Activated naive CD8-positive, alpha-beta T cell treated with anti-CD3 and anti-CD28 coated beads, Interleukin-2, amount 10 ng/mL, durations not matched to agents 7 days and 5 days (primary cell): Measurements from ENCODE around the gene CHD5. TPM values are rescaled to one million over a fixed set of nuclear protein-coding genes. Genes with fewer than 3 reads are reported as not detected.

Experiments used
- ATAC-seq: fragments of 150-1000 bp; cut with Tn5 transposase; one replicate; pipeline ENCODE4 v1.10.0; 2021; ENCODE audit warnings: low read depth, moderate library complexity
- POLR2A ChIA-PET: fragments of 350-600 bp; sonication (Branson Sonifier 250); formaldehyde crosslinking; loops from one replicate; lab custom pipeline; 2021; ENCODE audit warnings: antibody characterized with exemption; lab: Charles Lee
- DNase-seq: peaks from one replicate; pipeline ENCODE4 v3.0.0; 2021
- H3K27ac Mint-ChIP-seq: one replicate; pipeline ENCODE4 v1.8.0; 2022; ENCODE audit warnings: mild to moderate bottlenecking, mixed read lengths
- H3K27me3 Mint-ChIP-seq: one replicate; pipeline ENCODE4 v1.8.0; 2022; ENCODE audit warnings: mild to moderate bottlenecking, moderate library complexity, mixed read lengths
- H3K36me3 Mint-ChIP-seq: one replicate; pipeline ENCODE4 v1.8.0; 2021; ENCODE audit warnings: mild to moderate bottlenecking, mixed read lengths
- H3K4me1 Mint-ChIP-seq: one replicate; pipeline ENCODE4 v1.8.0; 2021; ENCODE audit warnings: mixed read lengths
- H3K4me3 Mint-ChIP-seq: one replicate; pipeline ENCODE4 v1.8.0; 2022; ENCODE audit warnings: mild to moderate bottlenecking, moderate library complexity, mixed read lengths
- H3K9me3 Mint-ChIP-seq: one replicate; pipeline ENCODE4 v1.8.0; 2021; ENCODE audit warnings: mixed read lengths
- total RNA-seq, 2 experiments: library from RNA; stranded (reverse); gene quantifications; one replicate each; pipeline ENCODE4 v1.2.3, GENCODE V29; 2021

CHD5 gene
- total RNA-seq, 2 experiments from 2014 or later, result 0.23 to 0.61 TPM

- POLR2A ChIA-PET, result interaction anchor here (0.6 kb wide), 1 partner anchor 99 kb away, joined by 3 read pairs; no protein-coding TSS in a partner anchor
- Mint-ChIP-seq H3K4me1 (peaks cover 3% of the 10 kb centered on the region), H3K27me3 (peaks cover 2% of the 10 kb centered on the region), H3K27ac (no peak overlapping the region), H3K9me3 (no peaks in the 10 kb centered on the region), H3K36me3 (no peaks in the 10 kb centered on the region), H3K4me3 (no peak overlapping the region)
- DNase-seq (no peak), ATAC-seq (no peak)
Observed at GRCh38 chr1:6136516-6137220, 43.5 kb downstream of the CHD5 start.

- H3K36me3 Mint-ChIP-seq, result no peaks in the 10 kb centered on the region
- H3K4me1 Mint-ChIP-seq, result peaks cover 3% of the 10 kb centered on the region
- no peak overlapping the region for H3K27ac Mint-ChIP-seq
- POLR2A ChIA-PET, result no interaction called here
- H3K27me3 Mint-ChIP-seq, result peaks cover 2% of the 10 kb centered on the region
- H3K9me3 Mint-ChIP-seq, result no peaks in the 10 kb centered on the region
- DNase-seq (no peak), ATAC-seq (no peak)
- no peak overlapping the region for H3K4me3 Mint-ChIP-seq
Observed at GRCh38 chr1:6134741-6135510, 45.2 kb downstream of the CHD5 start.

GRCh38 chr1:6134206-6134605 lies 45.9 kb downstream of the CHD5 start:
- no peak for ATAC-seq
- H3K4me1 Mint-ChIP-seq, result peaks cover 3% of the 10 kb centered on the region
- H3K9me3 Mint-ChIP-seq, result no peaks in the 10 kb centered on the region
- H3K36me3 Mint-ChIP-seq, result no peaks in the 10 kb centered on the region
- peaks cover 2% of the 10 kb centered on the region for H3K27me3 Mint-ChIP-seq
- H3K27ac Mint-ChIP-seq, result no peak overlapping the region
- no peak overlapping the region for H3K4me3 Mint-ChIP-seq
- DNase-seq, result no peak
- POLR2A ChIA-PET, result no interaction called here

GRCh38 chr1:6133146-6133895 lies 46.8 kb downstream of the CHD5 start:
- Mint-ChIP-seq H3K4me1 (peaks cover 2% of the 10 kb centered on the region), H3K27ac (no peak overlapping the region), H3K4me3 (no peak overlapping the region), H3K9me3 (no peaks in the 10 kb centered on the region), H3K27me3 (peaks cover 2% of the 10 kb centered on the region), H3K36me3 (no peaks in the 10 kb centered on the region)
- POLR2A ChIA-PET, result no interaction called here
- ATAC-seq (no peak), DNase-seq (no peak)

- H3K36me3 Mint-ChIP-seq, result no peaks in the 10 kb centered on the region
- H3K9me3 Mint-ChIP-seq, result no peaks in the 10 kb centered on the region
- H3K4me3 Mint-ChIP-seq, result no peak overlapping the region
- ATAC-seq (no peak), DNase-seq (peak; percentile 19)
- H3K4me1 Mint-ChIP-seq, result peaks cover 2% of the 10 kb centered on the region
- peaks cover 3% of the 10 kb centered on the region for H3K27me3 Mint-ChIP-seq
- no peak overlapping the region for H3K27ac Mint-ChIP-seq
- POLR2A ChIA-PET, result no interaction called here
Observed at GRCh38 chr1:6131561-6131960, 48.6 kb downstream of the CHD5 start.

- Mint-ChIP-seq H3K36me3 (no peaks in the 10 kb centered on the region), H3K27me3 (peaks cover 3% of the 10 kb centered on the region), H3K4me3 (no peak overlapping the region), H3K4me1 (peaks cover 2% of the 10 kb centered on the region), H3K9me3 (no peaks in the 10 kb centered on the region), H3K27ac (no peak overlapping the region)
- POLR2A ChIA-PET, result no interaction called here
- peak; percentile 17 for DNase-seq
- no peak for ATAC-seq
Observed at GRCh38 chr1:6130596-6130995, 49.5 kb downstream of the CHD5 start.

GRCh38 chr1:6130036-6130435 lies 50.1 kb downstream of the CHD5 start:
- POLR2A ChIA-PET, result no interaction called here
- Mint-ChIP-seq H3K36me3 (no peaks in the 10 kb centered on the region), H3K4me1 (peaks cover 2% of the 10 kb centered on the region), H3K4me3 (no peak overlapping the region), H3K27ac (no peak overlapping the region), H3K9me3 (no peaks in the 10 kb centered on the region), H3K27me3 (peaks cover 3% of the 10 kb centered on the region)
- ATAC-seq (no peak), DNase-seq (peak; percentile 15)

- Mint-ChIP-seq H3K4me1 (peaks cover 2% of the 10 kb centered on the region), H3K27me3 (peaks cover 3% of the 10 kb centered on the region), H3K4me3 (no peak overlapping the region), H3K27ac (no peak overlapping the region), H3K9me3 (no peaks in the 10 kb centered on the region), H3K36me3 (no peaks in the 10 kb centered on the region)
- POLR2A ChIA-PET, result no interaction called here
- no peak for ATAC-seq
- peak; percentile 20 for DNase-seq
Observed at GRCh38 chr1:6129313-6129712, 50.8 kb downstream of the CHD5 start.

GRCh38 chr1:6128276-6129081 lies 51.6 kb downstream of the CHD5 start:
- Mint-ChIP-seq H3K27ac (no peak overlapping the region), H3K4me1 (peaks cover 2% of the 10 kb centered on the region), H3K27me3 (peaks cover 5% of the 10 kb centered on the region), H3K9me3 (no peaks in the 10 kb centered on the region), H3K4me3 (no peak overlapping the region), H3K36me3 (no peaks in the 10 kb centered on the region)
- ATAC-seq (no peak), DNase-seq (peak; percentile 26)
- POLR2A ChIA-PET, result no interaction called here

- no peaks in the 10 kb centered on the region for H3K9me3 Mint-ChIP-seq
- no peak overlapping the region for H3K27ac Mint-ChIP-seq
- H3K4me1 Mint-ChIP-seq, result peaks cover 2% of the 10 kb centered on the region
- no peaks in the 10 kb centered on the region for H3K36me3 Mint-ChIP-seq
- no peak overlapping the region for H3K4me3 Mint-ChIP-seq
- peak; percentile 83 for ATAC-seq
- POLR2A ChIA-PET, result no interaction called here
- peaks cover 6% of the 10 kb centered on the region for H3K27me3 Mint-ChIP-seq
- DNase-seq, result peak; percentile 62
Observed at GRCh38 chr1:6127587-6128163, 52.4 kb downstream of the CHD5 start.

GRCh38 chr1:6126521-6127067 lies 53.5 kb downstream of the CHD5 start:
- Mint-ChIP-seq H3K36me3 (no peaks in the 10 kb centered on the region), H3K27me3 (peaks cover 5% of the 10 kb centered on the region), H3K27ac (peak overlapping the region; percentile 9), H3K4me1 (peaks cover 2% of the 10 kb centered on the region), H3K4me3 (no peak overlapping the region), H3K9me3 (no peaks in the 10 kb centered on the region)
- ATAC-seq (no peak), DNase-seq (peak; percentile 26)
- POLR2A ChIA-PET, result no interaction called here

- no peak for ATAC-seq
- no peaks in the 10 kb centered on the region for H3K9me3 Mint-ChIP-seq
- POLR2A ChIA-PET, result no interaction called here
- H3K36me3 Mint-ChIP-seq, result no peaks in the 10 kb centered on the region
- peak; percentile 24 for DNase-seq
- no peak overlapping the region for H3K27ac Mint-ChIP-seq
- no peak overlapping the region for H3K4me3 Mint-ChIP-seq
- H3K27me3 Mint-ChIP-seq, result peaks cover 5% of the 10 kb centered on the region
- peaks cover 2% of the 10 kb centered on the region for H3K4me1 Mint-ChIP-seq
Observed at GRCh38 chr1:6126028-6126427, 54.1 kb downstream of the CHD5 start.
